ENCODE results near the gene LNX2. TPM values are rescaled to one million over a fixed set of nuclear protein-coding genes. Genes with fewer than 3 reads are reported as not detected.
"Not testable (repeated sequence)": the region's sequence is repeated elsewhere in the genome, so short reads cannot be mapped to it uniquely, and the experiment has no call there.

LNX2 gene
- total RNA-seq, 2 donors from 2014 or later: 11.2 to 23.1 TPM

DNA sequence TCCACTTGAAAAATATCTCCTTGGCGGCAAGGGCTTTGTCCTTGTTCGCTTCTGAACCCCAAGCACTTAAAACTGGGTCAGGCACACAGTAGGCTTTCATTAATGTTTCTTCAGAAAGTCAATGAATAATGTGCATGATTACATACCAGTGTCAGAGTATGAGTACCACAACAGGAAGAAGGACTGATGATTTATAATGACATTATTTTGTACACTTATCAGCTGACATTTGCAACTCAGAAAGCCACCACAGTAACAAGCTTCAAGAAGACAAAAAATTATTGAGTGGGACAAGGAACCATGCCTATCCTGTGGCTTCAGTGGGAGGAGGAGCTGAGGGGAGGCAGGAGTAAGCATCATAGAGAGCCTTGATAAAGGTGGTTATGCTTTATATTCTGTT lies 11.3 kb upstream of the LNX2 start:
- TF ChIP-seq, protein P1, sequence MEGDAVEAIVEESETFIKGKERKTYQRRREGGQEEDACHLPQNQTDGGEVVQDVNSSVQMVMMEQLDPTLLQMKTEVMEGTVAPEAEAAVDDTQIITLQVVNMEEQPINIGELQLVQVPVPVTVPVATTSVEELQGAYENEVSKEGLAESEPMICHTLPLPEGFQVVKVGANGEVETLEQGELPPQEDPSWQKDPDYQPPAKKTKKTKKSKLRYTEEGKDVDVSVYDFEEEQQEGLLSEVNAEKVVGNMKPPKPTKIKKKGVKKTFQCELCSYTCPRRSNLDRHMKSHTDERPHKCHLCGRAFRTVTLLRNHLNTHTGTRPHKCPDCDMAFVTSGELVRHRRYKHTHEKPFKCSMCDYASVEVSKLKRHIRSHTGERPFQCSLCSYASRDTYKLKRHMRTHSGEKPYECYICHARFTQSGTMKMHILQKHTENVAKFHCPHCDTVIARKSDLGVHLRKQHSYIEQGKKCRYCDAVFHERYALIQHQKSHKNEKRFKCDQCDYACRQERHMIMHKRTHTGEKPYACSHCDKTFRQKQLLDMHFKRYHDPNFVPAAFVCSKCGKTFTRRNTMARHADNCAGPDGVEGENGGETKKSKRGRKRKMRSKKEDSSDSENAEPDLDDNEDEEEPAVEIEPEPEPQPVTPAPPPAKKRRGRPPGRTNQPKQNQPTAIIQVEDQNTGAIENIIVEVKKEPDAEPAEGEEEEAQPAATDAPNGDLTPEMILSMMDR (IDR thresholded peaks at IDR 0.05): no peak
- no peak for TF ChIP-seq POLR2A (IDR thresholded peaks at IDR 0.05)
- peaks cover 28% of the 10 kb centered on the region for H3K4me1 ChIP-seq
- no peaks in the 10 kb centered on the region for H3K9me3 ChIP-seq
- no peak for ATAC-seq
- no peaks in the 10 kb centered on the region for H3K36me3 ChIP-seq (replicated peaks in 1 of 2; ENCODE audit: insufficient read depth in 1 of 2, low read depth in 2 of 2)
- no peak for DNase-seq
- intact Hi-C loops (cut with DNase I): no loop called here
- no peak overlapping the region for H3K4me3 ChIP-seq
- WGBS, 2 donors: 80 to 100% methylated on average over 2 of the region's 2 CpGs
- no peaks in the 10 kb centered on the region for H3K27me3 ChIP-seq
- no peak overlapping the region for H3K27ac ChIP-seq

DNA sequence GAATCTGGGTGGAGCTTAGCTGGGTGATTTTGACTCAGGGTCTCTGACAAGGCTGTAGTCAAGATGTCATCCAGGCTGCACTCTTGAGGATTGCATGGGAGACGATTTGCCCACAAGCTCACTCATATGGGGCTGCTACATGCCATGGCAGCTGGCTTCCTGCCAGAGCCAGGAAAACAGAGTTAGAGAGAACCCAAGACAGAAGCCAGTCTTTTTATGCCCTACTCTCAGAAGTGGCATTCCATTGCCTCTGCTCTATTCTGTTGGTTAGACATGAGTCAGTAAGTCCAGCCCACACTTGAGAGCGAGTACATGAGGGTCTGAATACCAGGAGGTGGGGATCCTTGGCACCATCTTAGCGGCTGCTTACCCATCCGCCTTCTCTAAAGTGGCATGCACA lies 10.8 kb upstream of the LNX2 start:
- Histone ChIP-seq H3K9me3 (no peaks in the 10 kb centered on the region), H3K4me3 (no peak overlapping the region), H3K36me3 (replicated peaks in 1 of 2; ENCODE audit: insufficient read depth in 1 of 2, low read depth in 2 of 2) (no peaks in the 10 kb centered on the region), H3K27me3 (no peaks in the 10 kb centered on the region), H3K27ac (no peak overlapping the region), H3K4me1 (peaks cover 30% of the 10 kb centered on the region)
- WGBS, 2 donors: 78 to 95% methylated on average over 4 of the region's 4 CpGs
- intact Hi-C loops (cut with DNase I): no loop called here
- ATAC-seq (no peak), DNase-seq (peak in 1 of 4 donors; percentile 28)
- TF ChIP-seq, protein P1 (IDR thresholded peaks at IDR 0.05): no peak
- no peak for TF ChIP-seq POLR2A (IDR thresholded peaks at IDR 0.05)

DNA sequence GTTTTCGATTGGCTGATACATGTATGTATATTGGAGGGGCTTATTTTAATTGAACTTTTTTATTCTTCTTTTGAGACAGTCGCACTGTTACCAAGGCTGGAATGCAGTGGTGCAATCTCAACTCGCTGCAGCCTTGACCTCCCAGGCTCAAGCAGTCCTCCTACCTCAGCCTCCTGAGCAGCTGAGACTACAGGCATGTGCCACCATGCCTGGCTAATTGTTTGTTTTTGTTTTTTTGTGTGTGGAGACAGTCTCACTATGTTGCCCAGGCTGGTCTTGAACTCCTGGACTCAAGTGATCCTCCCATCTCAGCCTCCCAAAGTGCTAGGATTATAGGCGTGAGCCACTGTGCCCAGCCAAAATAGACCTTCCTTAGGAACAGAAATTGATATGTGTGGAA lies 8.4 kb upstream of the LNX2 start:
- 95 to 96% methylated on average over 4 of the region's 4 CpGs for WGBS, 2 donors
- H3K4me3 ChIP-seq; DNase-seq; H3K9me3 ChIP-seq; ATAC-seq; H3K27me3 ChIP-seq; H3K27ac ChIP-seq; H3K36me3 ChIP-seq (replicated peaks in 1 of 2; ENCODE audit: insufficient read depth in 1 of 2, low read depth in 2 of 2): not testable (repeated sequence)
- intact Hi-C loops (cut with DNase I): loop anchor here (10.0 kb wide), 1 partner anchor 64 kb away; no protein-coding TSS in a partner anchor
- peaks cover 40% of the 10 kb centered on the region for H3K4me1 ChIP-seq

DNA sequence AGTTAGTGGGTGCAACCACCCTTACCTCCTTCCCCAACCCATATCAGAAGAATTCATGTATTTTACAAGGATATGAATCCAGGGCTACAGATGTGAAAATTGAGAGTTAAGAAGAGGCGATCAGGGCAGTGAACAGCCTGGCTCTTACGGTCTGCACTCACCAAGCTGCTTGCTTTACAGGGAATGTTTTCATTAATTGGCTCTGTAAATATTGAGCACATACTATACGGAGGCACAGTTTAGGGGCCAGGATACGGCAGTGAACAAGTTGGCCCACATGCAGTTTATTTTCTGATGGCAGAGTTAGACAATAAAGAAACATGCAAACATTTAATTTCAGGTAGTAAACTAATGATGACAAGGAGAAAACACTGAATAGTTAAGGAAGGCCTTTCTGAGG lies 7.8 kb upstream of the LNX2 start:
- no peak for ATAC-seq
- no peak for TF ChIP-seq POLR2A (IDR thresholded peaks at IDR 0.05)
- TF ChIP-seq, protein P1 (IDR thresholded peaks at IDR 0.05): no peak
- intact Hi-C loops (cut with DNase I): loop anchor here (10.0 kb wide), 1 partner anchor 63 kb away; no protein-coding TSS in a partner anchor
- H3K36me3 ChIP-seq (replicated peaks in 1 of 2; ENCODE audit: insufficient read depth in 1 of 2, low read depth in 2 of 2): no peaks in the 10 kb centered on the region
- no peak overlapping the region for H3K27ac ChIP-seq
- H3K9me3 ChIP-seq: no peaks in the 10 kb centered on the region
- peaks cover 47% of the 10 kb centered on the region for H3K4me1 ChIP-seq
- no peak overlapping the region for H3K4me3 ChIP-seq
- 68 to 69% methylated on average over 4 of the region's 4 CpGs for WGBS, 2 donors
- DNase-seq: no peak
- no peaks in the 10 kb centered on the region for H3K27me3 ChIP-seq

DNA sequence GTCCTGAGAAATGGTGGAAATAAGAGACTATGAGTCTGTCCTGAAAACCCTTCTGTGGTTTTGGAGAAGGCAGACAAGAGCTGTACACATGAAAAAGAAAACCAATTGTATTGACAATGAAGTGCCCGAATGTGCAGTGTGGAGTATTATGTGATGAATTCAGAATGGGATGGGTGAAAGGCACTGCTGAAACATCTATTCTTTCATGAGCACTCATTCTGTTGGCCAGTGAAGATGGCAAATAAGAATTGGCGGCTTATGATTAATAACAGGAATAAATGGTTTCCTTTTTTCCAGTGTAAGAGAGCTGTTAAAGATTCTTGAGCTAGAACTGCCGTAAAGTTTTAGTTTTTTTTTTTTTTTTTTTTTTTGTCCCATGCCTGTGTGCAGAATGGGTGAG lies 7.1 kb upstream of the LNX2 start:
- Histone ChIP-seq H3K4me3 (no peak overlapping the region), H3K4me1 (peaks cover 54% of the 10 kb centered on the region), H3K9me3 (no peaks in the 10 kb centered on the region), H3K27ac (no peak overlapping the region), H3K27me3 (no peaks in the 10 kb centered on the region), H3K36me3 (replicated peaks in 1 of 2; ENCODE audit: insufficient read depth in 1 of 2, low read depth in 2 of 2) (no peaks in the 10 kb centered on the region)
- intact Hi-C loops (cut with DNase I): loop anchor here (10.0 kb wide), 1 partner anchor 63 kb away; no protein-coding TSS in a partner anchor
- ATAC-seq (no peak), DNase-seq (no peak)
- TF ChIP-seq POLR2A (IDR thresholded peaks at IDR 0.05): no peak
- TF ChIP-seq, protein P1 (IDR thresholded peaks at IDR 0.05): no peak
- 86 to 88% methylated on average over 3 of the region's 3 CpGs for WGBS, 2 donors
